AG04450 (cell line): ENCODE results near the gene KCNN1. TPM values are rescaled to one million over a fixed set of nuclear protein-coding genes. Genes with fewer than 3 reads are reported as not detected.

Source experiments
- CTCF ChIA-PET: fragments of 300-600, 350-600 bp; formaldehyde crosslinking; extraction: SDS; loops from one replicate; lab custom pipeline; 2022; ENCODE audit warnings: antibody characterized with exemption, inconsistent platforms; lab: Charles Lee
- POLR2A ChIA-PET: fragments of 350-600 bp; formaldehyde crosslinking; extraction: SDS; loops from one replicate; lab custom pipeline; 2021; ENCODE audit warnings: antibody characterized with exemption, inconsistent platforms; lab: Yijun Ruan, JAX
- DNase-seq: peaks from one replicate; pipeline ENCODE4 v3.0.0-alpha.2; 2011; ENCODE audit warnings: low read depth, low spot score
- H3K27ac ChIP-seq: one replicate; pipeline ENCODE4 v1.5.1; 2012; ENCODE audit warnings: low read depth, low read length, control low read depth
- H3K27me3 ChIP-seq: one replicate; pipeline ENCODE4 v1.6.0; 2012; ENCODE audit warnings: low read length; ENCODE audit not compliant: control insufficient read depth, insufficient read depth
- H3K4me3 ChIP-seq: 2 replicates; pipeline ENCODE4 v1.5.1; 2011; ENCODE audit warnings: mild to moderate bottlenecking, low read depth, low read length, control low read depth
- H3K9me3 ChIP-seq: 2 replicates; pipeline ENCODE4 v1.5.1; 2012; ENCODE audit warnings: low read length; ENCODE audit not compliant: control insufficient read depth, insufficient read depth
- polyA plus RNA-seq: library from polyadenylated mRNA; depleted of rRNA; stranded (reverse); fragments of >200 nt; gene quantifications from 2 replicates; pipeline ENCODE4 v1.2.3, GENCODE V29; 2011
- TF ChIP-seq, protein P1 (sequence below): IDR thresholded peaks from 2 replicates; pipeline ENCODE4 v1.5.1; 2011; ENCODE audit warnings: low read depth, low read length, control low read depth, inconsistent platforms

The KCNN1 gene
- polyA plus RNA-seq, 1 experiment = 0.07 TPM

GRCh38 chr19:18017275-18018083, 50.6 kb downstream of the KCNN1 start:
- no peak for DNase-seq
- H3K4me3 ChIP-seq = no peak overlapping the region
- no peaks in the 10 kb centered on the region; the same call in 1 of the 2 replicates for H3K9me3 ChIP-seq
- TF ChIP-seq, protein P1, sequence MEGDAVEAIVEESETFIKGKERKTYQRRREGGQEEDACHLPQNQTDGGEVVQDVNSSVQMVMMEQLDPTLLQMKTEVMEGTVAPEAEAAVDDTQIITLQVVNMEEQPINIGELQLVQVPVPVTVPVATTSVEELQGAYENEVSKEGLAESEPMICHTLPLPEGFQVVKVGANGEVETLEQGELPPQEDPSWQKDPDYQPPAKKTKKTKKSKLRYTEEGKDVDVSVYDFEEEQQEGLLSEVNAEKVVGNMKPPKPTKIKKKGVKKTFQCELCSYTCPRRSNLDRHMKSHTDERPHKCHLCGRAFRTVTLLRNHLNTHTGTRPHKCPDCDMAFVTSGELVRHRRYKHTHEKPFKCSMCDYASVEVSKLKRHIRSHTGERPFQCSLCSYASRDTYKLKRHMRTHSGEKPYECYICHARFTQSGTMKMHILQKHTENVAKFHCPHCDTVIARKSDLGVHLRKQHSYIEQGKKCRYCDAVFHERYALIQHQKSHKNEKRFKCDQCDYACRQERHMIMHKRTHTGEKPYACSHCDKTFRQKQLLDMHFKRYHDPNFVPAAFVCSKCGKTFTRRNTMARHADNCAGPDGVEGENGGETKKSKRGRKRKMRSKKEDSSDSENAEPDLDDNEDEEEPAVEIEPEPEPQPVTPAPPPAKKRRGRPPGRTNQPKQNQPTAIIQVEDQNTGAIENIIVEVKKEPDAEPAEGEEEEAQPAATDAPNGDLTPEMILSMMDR = no peak
- no peak overlapping the region for H3K27ac ChIP-seq
- H3K27me3 ChIP-seq = no peaks in the 10 kb centered on the region
- CTCF ChIA-PET = interaction anchor here (1.6 kb wide), 1 partner anchor 40 kb away, joined by 3 read pairs; no protein-coding TSS in a partner anchor
- POLR2A ChIA-PET = no interaction called here

- TF ChIP-seq, protein P1 = no peak
- CTCF ChIA-PET = interaction anchor here (1.1 kb wide), 1 partner anchor 12 kb away, joined by 7 read pairs; the partner anchor contains the start of gene ARRDC2
- no peak for DNase-seq
- POLR2A ChIA-PET = no interaction called here
- no peak overlapping the region for H3K4me3 ChIP-seq
- no peak overlapping the region for H3K27ac ChIP-seq
- no peaks in the 10 kb centered on the region; the same call in 1 of the 2 replicates for H3K9me3 ChIP-seq
- no peaks in the 10 kb centered on the region for H3K27me3 ChIP-seq
Observed at GRCh38 chr19:18020212-18021085, 53.5 kb downstream of the KCNN1 start.

DNA sequence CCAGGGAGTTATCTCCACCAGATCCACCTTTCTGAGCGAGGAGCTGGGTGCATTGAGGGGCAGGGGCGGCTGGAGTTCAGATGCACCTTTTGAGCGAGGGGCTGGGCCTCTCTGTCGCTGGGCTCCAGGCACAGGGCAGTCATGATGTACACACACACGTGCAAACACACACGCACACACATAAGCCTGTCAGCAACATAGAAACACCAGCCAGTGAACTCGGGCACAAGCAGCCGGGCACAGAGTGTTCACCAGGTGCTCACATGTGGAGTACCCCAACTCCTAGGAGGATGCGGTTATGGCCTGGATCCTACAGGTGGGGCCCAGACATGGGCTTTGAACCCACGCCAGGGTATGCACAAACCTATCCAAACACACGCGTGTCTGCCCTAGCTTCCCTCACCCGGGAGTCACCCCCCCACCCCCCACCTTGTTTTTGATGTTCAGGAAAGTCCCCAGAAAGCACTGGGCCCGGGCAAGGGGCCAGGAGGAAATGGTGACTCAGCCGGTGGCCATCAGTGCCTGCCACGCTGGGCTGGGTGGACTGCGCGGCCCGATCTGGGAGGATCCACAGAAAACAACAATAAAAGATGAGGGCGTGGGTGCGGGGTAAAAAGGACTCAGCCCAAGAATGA, 54.3 kb downstream of the KCNN1 start:
- TF ChIP-seq, protein P1 = no peak
- no peaks in the 10 kb centered on the region for H3K27me3 ChIP-seq
- no peak overlapping the region for H3K27ac ChIP-seq
- POLR2A ChIA-PET = no interaction called here
- H3K9me3 ChIP-seq = no peaks in the 10 kb centered on the region; the same call in 1 of the 2 replicates
- no peak overlapping the region for H3K4me3 ChIP-seq
- no peak for DNase-seq
- CTCF ChIA-PET = interaction anchor here (1.1 kb wide), 1 partner anchor 13 kb away, joined by 7 read pairs; the partner anchor contains the start of gene ARRDC2

- DNase-seq = no peak
- TF ChIP-seq, protein P1 = no peak
- ChIA-PET POLR2A (no interaction called here), CTCF (interaction anchor here (0.6 kb wide), 1 partner anchor 164 kb away, joined by 3 read pairs; the partner anchor contains the start of gene RPL18A)
- no peak overlapping the region for H3K27ac ChIP-seq
- peaks cover 6% of the 10 kb centered on the region for H3K27me3 ChIP-seq
- no peak overlapping the region for H3K4me3 ChIP-seq
- no peaks in the 10 kb centered on the region; the same call in 1 of the 2 replicates for H3K9me3 ChIP-seq
Observed at GRCh38 chr19:18023622-18024251, 56.8 kb downstream of the KCNN1 start.
